ENCODE results near the gene TCF3. TPM values are rescaled to one million over a fixed set of nuclear protein-coding genes. Genes with fewer than 3 reads are reported as not detected.
A peak's percentile ranks its signal among the peaks of the same experiment; 100 is the strongest.

The TCF3 gene
- polyA plus RNA-seq, 3 donors = 2.4 to 36.2 (median 3.3) TPM

DNA sequence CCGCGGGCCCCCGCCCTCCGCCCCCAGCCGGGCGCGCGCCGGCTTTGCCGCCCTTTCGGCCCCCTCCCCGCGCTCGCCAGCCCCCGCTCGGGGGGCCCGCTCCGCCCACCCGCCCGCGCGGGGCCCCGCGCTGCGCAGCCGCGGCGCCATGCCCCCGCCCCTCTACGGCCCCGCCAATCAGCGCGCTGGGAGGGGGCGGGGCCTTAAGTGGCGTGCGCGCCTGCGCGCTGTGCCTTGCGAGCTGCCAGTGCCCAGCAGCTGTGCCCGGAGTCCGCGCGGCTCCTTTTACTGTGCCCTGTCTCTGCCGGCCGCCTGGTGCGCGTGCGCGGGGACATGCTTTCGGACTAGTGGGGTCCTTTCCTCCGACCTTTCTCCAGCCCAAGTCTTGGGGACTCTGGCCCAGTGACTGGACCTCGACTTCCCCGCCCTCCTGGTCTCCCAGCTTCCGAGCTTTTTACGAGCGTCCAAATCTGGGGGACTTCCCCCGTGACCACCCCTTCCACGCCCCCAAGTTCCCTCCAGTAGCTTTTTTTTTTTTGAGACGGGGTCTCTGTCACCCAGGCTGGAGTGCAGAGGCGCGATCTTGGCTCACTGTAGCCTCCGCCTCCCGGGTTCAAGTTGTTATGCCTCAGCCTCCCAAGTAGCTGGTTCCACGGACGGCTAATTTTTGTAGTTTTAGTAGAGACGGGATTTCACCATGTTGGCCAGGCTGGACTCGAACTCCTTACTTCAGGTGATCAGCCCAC, 59.5 kb downstream of the TCF3 start, which contains the start of gene MBD3:
TSS of gene MBD3 (minus strand) at position 111 of the 746 bp plus-strand sequence. CDS start 234 bp downstream, outside the sequence.
- H3K4me3 ChIP-seq (replicated peaks in 1 of 3; ENCODE audit: low read depth in 2 of 3, low read length in 3 of 3) = peak within 1 kb of the TSS; percentile 63 to 87 (median 78)
- Mint-ChIP-seq H3K4me1 (peaks cover 28% of the 10 kb centered on the region), H3K27me3 (ENCODE audit: low read depth in 3 of 3) (peaks cover 0 to 2% (median 0%) of the 10 kb centered on the region in 3 donors), H3K4me3 (peak within 1 kb of the TSS; percentile 90 to 94), H3K9me3 (no peaks in the 10 kb centered on the region), H3K36me3 (peaks cover 18 to 32% of the 10 kb centered on the region in 2 donors), H3K27ac (peak within 1 kb of the TSS; percentile 82 to 95 (median 88))
- H3K36me3 ChIP-seq (replicated peaks in 1 of 2; ENCODE audit: control insufficient read depth in 1 of 2, insufficient read depth in 2 of 2, low read length in 2 of 2) = peaks cover 15 to 16% of the 10 kb centered on the region in 2 donors
- peak within 1 kb of the TSS; percentile 83 for H3K9ac ChIP-seq (ENCODE audit: insufficient read depth, low read length, poor library complexity, severe bottlenecking)
- peak within 1 kb of the TSS; percentile 93 for H3K4me2 ChIP-seq (replicated peaks; ENCODE audit: extremely low read depth, low read length, poor library complexity, severe bottlenecking)
- TF ChIP-seq, protein P1, sequence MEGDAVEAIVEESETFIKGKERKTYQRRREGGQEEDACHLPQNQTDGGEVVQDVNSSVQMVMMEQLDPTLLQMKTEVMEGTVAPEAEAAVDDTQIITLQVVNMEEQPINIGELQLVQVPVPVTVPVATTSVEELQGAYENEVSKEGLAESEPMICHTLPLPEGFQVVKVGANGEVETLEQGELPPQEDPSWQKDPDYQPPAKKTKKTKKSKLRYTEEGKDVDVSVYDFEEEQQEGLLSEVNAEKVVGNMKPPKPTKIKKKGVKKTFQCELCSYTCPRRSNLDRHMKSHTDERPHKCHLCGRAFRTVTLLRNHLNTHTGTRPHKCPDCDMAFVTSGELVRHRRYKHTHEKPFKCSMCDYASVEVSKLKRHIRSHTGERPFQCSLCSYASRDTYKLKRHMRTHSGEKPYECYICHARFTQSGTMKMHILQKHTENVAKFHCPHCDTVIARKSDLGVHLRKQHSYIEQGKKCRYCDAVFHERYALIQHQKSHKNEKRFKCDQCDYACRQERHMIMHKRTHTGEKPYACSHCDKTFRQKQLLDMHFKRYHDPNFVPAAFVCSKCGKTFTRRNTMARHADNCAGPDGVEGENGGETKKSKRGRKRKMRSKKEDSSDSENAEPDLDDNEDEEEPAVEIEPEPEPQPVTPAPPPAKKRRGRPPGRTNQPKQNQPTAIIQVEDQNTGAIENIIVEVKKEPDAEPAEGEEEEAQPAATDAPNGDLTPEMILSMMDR (IDR thresholded peaks at IDR 0.05) = no peak
- no peaks in the 10 kb centered on the region for H3K27me3 ChIP-seq (ENCODE audit: control insufficient read depth in 2 of 2, insufficient read depth in 2 of 2, low read length in 2 of 2)
- intact Hi-C loops (cut with micrococcal nuclease) = loop anchor here (1.0 to 5.0 kb wide), 2 partner anchors 11 to 59 kb away; partner anchors contain the start of gene TCF3 (in 1 of the 2)
- peak within 1 kb of the TSS; percentile 86 to 90 for H3K27ac ChIP-seq (ENCODE audit: low read depth in 1 of 2, low read length in 2 of 2)
- peaks cover 41% of the 10 kb centered on the region for H3K79me2 ChIP-seq (ENCODE audit: insufficient read depth, low read length)
- H3K4me1 ChIP-seq (ENCODE audit: control insufficient read depth in 1 of 2, insufficient read depth in 2 of 2, low read length in 2 of 2) = peaks cover 28 to 36% of the 10 kb centered on the region in 2 donors
- WGBS (ENCODE audit: insufficient coverage) = 2% methylated on average over 55 of the region's 68 CpGs
- DNase-seq = peak; percentile 94 to 96 (median 94)
- peak within 1 kb of the TSS; percentile 83 for H2AFZ ChIP-seq (ENCODE audit: insufficient read depth, low read depth, low read length, poor library complexity, severe bottlenecking)
- peaks cover 42% of the 10 kb centered on the region for H4K20me1 ChIP-seq (ENCODE audit: insufficient read depth, low read length)
- H3K9me3 ChIP-seq (replicated peaks in 1 of 2; ENCODE audit: control insufficient read depth in 1 of 2, insufficient read depth in 1 of 2, low read length in 2 of 2) = no peaks in the 10 kb centered on the region

DNA sequence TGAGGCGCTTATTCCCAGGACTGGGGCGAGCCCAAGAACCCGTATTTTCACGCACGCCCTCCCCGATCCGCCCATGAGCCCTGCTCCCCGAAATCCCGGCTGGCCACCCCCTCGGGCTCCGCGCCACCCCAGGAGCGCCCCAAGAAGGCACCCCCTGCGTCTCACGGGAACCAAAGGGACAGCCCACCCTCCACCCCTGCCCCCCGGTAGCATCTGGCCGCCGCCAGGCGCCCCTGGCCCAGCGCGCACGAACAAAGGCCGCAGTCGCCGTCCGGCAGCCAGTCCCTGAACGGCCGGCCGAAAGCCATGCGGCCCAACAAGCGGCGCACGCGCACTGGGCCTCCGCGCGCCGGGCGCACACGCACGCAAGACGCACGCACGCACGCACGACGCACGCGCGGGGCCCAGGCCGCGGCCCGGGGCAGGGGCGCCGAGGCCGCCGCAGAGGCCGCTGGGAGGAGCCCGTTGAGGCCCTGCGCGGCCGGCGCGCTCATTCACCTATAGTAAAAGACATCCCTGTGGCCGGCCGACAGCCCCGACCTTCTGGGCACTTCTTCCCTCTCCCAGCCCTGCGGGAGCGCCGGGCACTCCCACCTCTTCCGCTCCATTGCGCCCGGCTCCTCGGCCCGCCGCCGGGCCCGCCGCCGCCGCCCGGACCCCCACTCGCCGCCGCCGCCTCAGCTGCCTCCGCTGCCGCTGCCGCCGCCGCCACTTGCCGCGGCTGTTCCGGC, 60.2 kb downstream of the TCF3 start:
- Mint-ChIP-seq H3K4me3 (peak overlapping the region; percentile 83 to 91), H3K4me1 (peaks cover 28% of the 10 kb centered on the region), H3K27me3 (ENCODE audit: low read depth in 3 of 3) (peaks cover 0 to 2% (median 0%) of the 10 kb centered on the region in 3 donors), H3K27ac (peak overlapping the region; percentile 76 to 89 (median 84)), H3K36me3 (peaks cover 11 to 24% of the 10 kb centered on the region in 2 donors), H3K9me3 (no peaks in the 10 kb centered on the region)
- under 1% methylated on average over 81 of the region's 94 CpGs for WGBS (ENCODE audit: insufficient coverage)
- Histone ChIP-seq H2AFZ (ENCODE audit: insufficient read depth, low read depth, low read length, poor library complexity, severe bottlenecking) (peak overlapping the region; percentile 83), H3K4me3 (replicated peaks in 1 of 3; ENCODE audit: low read depth in 2 of 3, low read length in 3 of 3) (peak overlapping the region; percentile 47 to 86 (median 78)), H3K79me2 (ENCODE audit: insufficient read depth, low read length) (peaks cover 49% of the 10 kb centered on the region), H4K20me1 (ENCODE audit: insufficient read depth, low read length) (peaks cover 35% of the 10 kb centered on the region), H3K4me2 (replicated peaks; ENCODE audit: extremely low read depth, low read length, poor library complexity, severe bottlenecking) (peak overlapping the region; percentile 93), H3K4me1 (ENCODE audit: control insufficient read depth in 1 of 2, insufficient read depth in 2 of 2, low read length in 2 of 2) (peaks cover 28 to 36% of the 10 kb centered on the region in 2 donors), H3K9ac (ENCODE audit: insufficient read depth, low read length, poor library complexity, severe bottlenecking) (peak overlapping the region; percentile 83), H3K36me3 (replicated peaks in 1 of 2; ENCODE audit: control insufficient read depth in 1 of 2, insufficient read depth in 2 of 2, low read length in 2 of 2) (peaks cover 8 to 9% of the 10 kb centered on the region in 2 donors), H3K27me3 (ENCODE audit: control insufficient read depth in 2 of 2, insufficient read depth in 2 of 2, low read length in 2 of 2) (no peaks in the 10 kb centered on the region), H3K27ac (ENCODE audit: low read depth in 1 of 2, low read length in 2 of 2) (peak overlapping the region; percentile 86 to 90), H3K9me3 (replicated peaks in 1 of 2; ENCODE audit: control insufficient read depth in 1 of 2, insufficient read depth in 1 of 2, low read length in 2 of 2) (no peaks in the 10 kb centered on the region)
- DNase-seq = peak; percentile 84 to 91 (median 86)
- intact Hi-C loops (cut with micrococcal nuclease) = loop anchor here (1.0 to 5.0 kb wide), 2 partner anchors 12 to 60 kb away; partner anchors contain the start of gene TCF3 (in 1 of the 2)
- TF ChIP-seq, protein P1 (IDR thresholded peaks at IDR 0.05) = no peak
